A673 (cell line): ENCODE results near the gene KANK3.

Source experiments
- CTCF ChIP-seq: fragments of 300-800, 200-600 bp; sonication (generic); conservative IDR thresholded peaks from 2 replicates; pipeline ENCODE4 v1.5.1; 2017; ENCODE audit warnings: low read depth, mild to moderate bottlenecking, antibody characterized with exemption, low read length, moderate library complexity, mixed read lengths
- EZH2 ChIP-seq: fragments of 200-600 bp; sonication (generic); IDR thresholded peaks from 2 replicates; pipeline ENCODE4 v1.6.1; 2017; ENCODE audit warnings: borderline replicate concordance, low read depth, mild to moderate bottlenecking, mixed read lengths, antibody characterized with exemption, low read length; ENCODE audit not compliant: poor library complexity, severe bottlenecking

- TF ChIP-seq CTCF (no peak), EZH2 (no peak)
These were observed 762 bp downstream of the KANK3 start for GRCh38 chr19:8342316-8342683.
